HG02642 (cell line): Measurements from ENCODE around the gene PEMT.
"Not testable (repeated sequence)": the region's sequence is repeated elsewhere in the genome, so short reads cannot be mapped to it uniquely, and the experiment has no call there.

Experiments used
- ATAC-seq: cut with Tn5 transposase; IDR thresholded peaks from one replicate; pipeline ENCODE4 v1.9.1; 2021; ENCODE audit warnings: mild to moderate bottlenecking; ENCODE audit not compliant: unreplicated experiment, poor library complexity

The PEMT gene

DNA sequence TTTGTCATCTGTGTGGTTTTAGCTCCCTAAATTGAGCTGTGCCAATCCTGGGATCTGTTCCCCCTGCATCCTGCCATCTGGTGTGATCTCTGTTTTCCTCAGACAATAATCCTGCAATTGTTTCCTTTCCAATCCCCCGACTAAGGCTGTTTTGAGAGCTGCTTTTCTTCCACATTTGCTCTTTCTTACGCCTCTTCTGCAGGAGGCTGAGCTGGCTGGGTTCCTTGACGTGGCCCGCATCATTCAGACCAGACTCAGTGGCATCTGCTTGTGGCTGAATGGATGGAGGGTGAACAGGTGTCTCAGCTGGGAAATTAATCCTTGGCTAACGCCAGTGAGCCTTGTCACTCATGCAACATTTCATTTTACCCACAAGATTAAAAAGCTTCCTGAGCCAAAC, 124.5 kb downstream of the PEMT start:
- ATAC-seq: no peak

DNA sequence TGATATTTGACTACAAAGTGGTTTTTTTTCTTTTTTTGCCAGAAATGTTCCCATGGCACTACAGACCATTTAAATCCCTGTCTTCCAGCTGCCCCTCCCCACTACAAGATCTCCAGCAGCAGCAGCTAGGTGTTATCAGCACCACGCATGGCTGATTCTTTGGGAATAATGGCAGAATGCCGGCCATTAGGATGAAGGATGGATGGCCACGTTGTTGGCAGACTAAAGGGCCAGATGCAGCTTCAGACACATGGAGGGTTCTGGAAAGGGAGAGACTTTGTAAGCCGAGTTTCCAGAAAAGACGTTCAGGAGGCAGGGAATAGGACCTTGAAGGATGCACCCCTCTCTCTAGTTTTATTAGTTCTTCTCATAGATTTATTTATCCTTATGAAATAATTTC, 125.0 kb downstream of the PEMT start:
- no peak for ATAC-seq

DNA sequence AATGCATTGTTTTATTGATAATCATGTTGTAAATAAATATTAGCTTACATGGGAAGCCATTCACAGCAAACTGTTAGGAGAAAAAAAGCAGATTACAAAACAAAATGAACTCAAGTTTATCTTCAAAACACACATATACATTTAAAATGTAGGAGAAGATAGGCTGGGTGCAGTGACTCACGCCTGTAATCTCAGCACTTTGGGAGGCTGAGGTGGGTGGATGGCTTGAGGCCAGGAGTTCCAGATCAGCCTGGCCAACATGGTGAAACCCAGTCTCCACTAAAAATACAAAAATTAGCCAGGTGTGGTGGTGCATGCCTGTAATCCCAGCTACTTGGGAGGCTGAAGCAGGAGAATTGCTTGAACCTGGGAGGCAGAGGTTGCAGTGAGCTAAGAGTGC, 125.6 kb downstream of the PEMT start:
- not testable (repeated sequence) for ATAC-seq

DNA sequence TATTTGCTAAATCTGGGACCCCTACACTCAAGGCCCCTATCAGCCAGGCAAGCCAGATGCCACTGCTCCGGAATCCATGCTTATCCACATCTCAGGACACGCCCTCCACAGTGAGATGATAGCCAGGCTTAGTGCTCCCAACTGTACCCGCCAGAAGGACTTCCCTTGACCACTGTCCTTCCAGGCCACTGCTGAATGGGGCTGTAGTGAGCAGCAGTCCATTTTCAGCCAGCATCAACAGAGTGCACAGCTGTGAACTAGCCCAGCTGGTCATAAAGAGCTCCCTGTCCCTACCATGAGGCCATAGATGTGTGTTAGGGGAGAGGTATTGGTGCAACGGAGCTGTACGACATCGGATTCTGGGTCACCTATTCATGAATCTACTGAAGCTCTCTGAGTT, 127.7 kb downstream of the PEMT start:
- no peak for ATAC-seq

DNA sequence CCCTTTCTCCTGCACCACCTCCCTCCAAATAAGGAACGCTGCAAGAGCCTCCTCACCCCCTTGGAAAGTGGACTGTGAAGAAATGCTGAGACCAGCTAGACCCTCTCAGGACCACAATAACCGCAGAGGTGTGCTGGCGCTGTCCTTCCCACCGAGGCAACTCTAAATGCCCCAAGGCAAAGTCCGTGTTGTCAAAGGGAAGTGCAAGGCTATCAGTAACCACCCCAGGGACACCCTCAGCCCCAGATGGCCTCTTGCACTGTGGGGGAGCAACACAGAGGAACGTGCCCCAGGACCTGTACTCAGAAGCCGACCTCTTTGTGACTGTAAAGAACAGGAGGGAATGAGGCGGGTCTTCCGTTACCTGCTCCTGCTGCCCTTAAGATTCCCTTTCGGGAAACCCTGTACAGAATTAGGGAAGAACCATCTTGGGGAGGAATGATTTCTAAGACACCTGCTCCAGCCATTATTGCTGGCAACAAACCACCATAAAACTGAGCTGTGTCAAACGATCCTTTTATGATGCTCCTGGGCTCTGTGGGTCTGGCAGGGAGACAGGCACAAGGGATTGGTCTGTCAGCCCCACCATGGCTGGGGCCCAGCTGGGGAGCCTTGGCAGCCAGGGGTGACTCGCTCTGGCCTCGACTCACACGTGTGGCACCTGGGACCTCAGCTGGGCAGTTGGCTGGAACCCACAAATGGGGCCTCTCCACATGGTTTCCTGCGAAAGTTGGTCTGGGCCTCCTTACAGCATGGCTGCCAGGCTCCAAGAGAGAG, 129.3 kb downstream of the PEMT start:
- no peak for ATAC-seq

DNA sequence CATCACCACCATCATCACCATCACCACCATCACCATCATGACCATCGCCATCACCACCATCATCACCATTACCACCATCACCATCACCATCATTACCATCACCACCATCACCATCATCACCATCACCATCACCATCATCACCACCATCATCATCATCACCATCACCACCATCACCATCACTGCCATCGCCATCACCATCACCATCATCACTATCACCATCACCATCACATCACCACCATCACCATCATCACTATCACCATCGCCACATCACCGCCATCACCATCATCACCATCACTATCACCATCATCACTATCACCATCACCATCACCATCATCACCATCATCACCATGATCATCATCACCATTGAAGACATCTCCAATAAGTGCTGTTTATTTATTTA, 131.5 kb downstream of the PEMT start:
- no peak for ATAC-seq

DNA sequence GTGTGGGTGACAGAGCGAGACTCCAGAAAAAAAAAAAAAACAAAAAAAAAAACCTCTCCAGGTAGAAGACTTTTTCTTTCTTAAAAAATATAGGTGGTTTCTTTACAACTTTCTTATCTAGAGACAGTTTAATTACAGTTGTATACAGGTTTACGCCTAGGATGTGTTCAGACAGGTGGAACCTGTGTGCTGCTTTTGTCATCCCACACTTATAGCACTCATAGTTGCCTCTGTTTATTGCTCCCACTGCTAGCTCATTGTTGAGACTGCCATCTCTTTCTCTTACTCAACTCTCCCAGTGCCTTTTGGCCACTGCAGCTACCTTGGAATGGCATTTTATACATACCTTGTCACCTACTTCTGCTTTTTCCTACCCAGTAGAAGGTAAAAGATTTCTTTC, 133.8 kb downstream of the PEMT start:
- no peak for ATAC-seq

DNA sequence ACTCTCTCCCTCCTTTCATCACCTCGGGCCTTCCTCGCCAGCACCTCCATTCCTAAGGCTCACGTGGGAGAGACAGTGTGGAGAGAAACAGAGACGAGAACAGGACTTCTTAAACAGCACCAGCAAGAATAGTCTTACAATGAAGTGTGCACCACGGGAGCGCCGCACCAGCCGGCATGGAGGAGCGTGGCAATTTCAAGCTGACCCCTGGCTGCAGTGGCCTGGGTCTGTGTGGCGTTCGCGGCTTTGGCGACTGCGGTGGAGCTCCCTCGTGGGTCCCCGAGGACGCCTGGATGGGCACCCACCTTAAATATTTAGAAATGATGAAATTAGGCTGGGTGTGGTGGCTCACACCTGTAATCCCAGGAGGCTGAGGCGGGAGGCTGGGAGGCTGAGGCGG, 135.3 kb downstream of the PEMT start:
- ATAC-seq: no peak
